Measurements from ENCODE around the gene AQP2.

Gene AQP2

GRCh38 chr12:49956663-49957569 is 6.4 kb downstream of the AQP2 start:
- no peak for DNase-seq

GRCh38 chr12:49957570-49957967 is 7.0 kb downstream of the AQP2 start:
- DNase-seq = no peak

- no peak for DNase-seq
Measured at GRCh38 chr12:49959685-49960473, 9.3 kb downstream of the AQP2 start.

GRCh38 chr12:49960474-49961110 is 10.1 kb downstream of the AQP2 start:
- DNase-seq = no peak

- no peak for DNase-seq
Measured at GRCh38 chr12:49961111-49961922, 10.8 kb downstream of the AQP2 start, which contains the start of gene AQP5. TSS of gene AQP5 (plus strand) at chr12:49961872. CDS start at chr12:49962018, 146 bp downstream.

- DNase-seq = no peak
Measured at GRCh38 chr12:49961993-49962764, 11.6 kb downstream of the AQP2 start.

GRCh38 chr12:49962861-49963765 is 12.6 kb downstream of the AQP2 start:
- no peak for DNase-seq

- no peak for DNase-seq
Measured at GRCh38 chr12:49963976-49964815, 13.7 kb downstream of the AQP2 start.

- DNase-seq = no peak
Measured at GRCh38 chr12:49964849-49965624, 14.5 kb downstream of the AQP2 start.

GRCh38 chr12:49965836-49966235 is 15.3 kb downstream of the AQP2 start:
- DNase-seq = no peak

- no peak for DNase-seq
Measured at GRCh38 chr12:49966511-49967041, 16.0 kb downstream of the AQP2 start.

GRCh38 chr12:49967042-49967776 is 16.7 kb downstream of the AQP2 start:
- DNase-seq = peak; percentile 92

- DNase-seq = no peak
Measured at GRCh38 chr12:49967777-49968250, 17.3 kb downstream of the AQP2 start.

GRCh38 chr12:49968471-49968870 is 17.9 kb downstream of the AQP2 start:
- DNase-seq = no peak

GRCh38 chr12:49969027-49969426 is 18.5 kb downstream of the AQP2 start:
- no peak for DNase-seq

GRCh38 chr12:49969651-49970429 is 19.3 kb downstream of the AQP2 start:
- no peak for DNase-seq

GRCh38 chr12:49970658-49971057 is 20.1 kb downstream of the AQP2 start:
- no peak for DNase-seq
